ENCODE measurements around the gene P4HA1.

P4HA1 gene

DNA sequence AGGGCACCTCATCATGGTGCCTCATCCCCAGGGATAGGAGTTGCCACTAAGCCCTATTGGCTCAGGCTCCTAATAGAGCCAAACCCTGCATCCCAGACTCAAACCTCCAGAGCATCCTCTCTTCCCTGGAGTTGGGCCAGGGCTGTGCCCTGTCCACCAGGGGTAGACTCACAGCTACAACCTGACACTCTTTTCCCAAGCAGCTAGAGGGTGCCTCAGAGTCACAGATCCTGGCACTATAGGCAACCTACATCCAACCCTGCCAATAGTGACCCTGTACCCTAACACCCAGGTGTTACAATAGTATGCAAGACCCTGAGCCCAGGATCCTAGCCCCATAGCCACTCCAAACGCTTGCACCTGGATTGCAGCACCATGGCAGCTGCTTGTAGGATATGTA is 78.0 kb downstream of the P4HA1 start:
- H3K79me1 ChIP-seq (ENCODE audit: low read length): peaks cover 1% of the 10 kb centered on the region
- WGBS (ENCODE audit: extremely low coverage, insufficient coverage, insufficient read length): no CpG with 5 or more reads among the region's 1 CpG
- no peak for DNase-seq
- no peak overlapping the region for H2BK12ac ChIP-seq (ENCODE audit: low read length)
- peak overlapping the region; percentile 2 for H2BK5ac ChIP-seq (ENCODE audit: low read depth, low read length, poor library complexity)
- H4K8ac ChIP-seq (ENCODE audit: low read depth, low read length): no peak overlapping the region
- peaks cover 16% of the 10 kb centered on the region in 2 experiments for H3K4me1 ChIP-seq (ENCODE audit: control insufficient read depth in 1 of 2, insufficient read depth in 2 of 2, low read length in 2 of 2)
- no peaks in the 10 kb centered on the region for H3K9me3 ChIP-seq (ENCODE audit: insufficient read depth, low read depth, low read length)
- peak overlapping the region; percentile 45 for H3K27ac ChIP-seq (ENCODE audit: low read depth, low read length)
- peak overlapping the region; percentile 4 for H3K14ac ChIP-seq (ENCODE audit: low read length)
- H3K27me3 ChIP-seq (ENCODE audit: insufficient read depth, low read length): no peaks in the 10 kb centered on the region
- no peak overlapping the region for H3K4ac ChIP-seq (ENCODE audit: low read depth, low read length)
- H3K4me3 ChIP-seq (ENCODE audit: low read depth, low read length): no peak overlapping the region
- H3K18ac ChIP-seq (ENCODE audit: low read length): no peak overlapping the region
- no peak overlapping the region for H2AFZ ChIP-seq (ENCODE audit: insufficient read depth, low read length, poor library complexity)
- no peak overlapping the region for H3K23ac ChIP-seq (ENCODE audit: low read length)
- no peak overlapping the region for H3K4me2 ChIP-seq (ENCODE audit: low read length)
- H2BK120ac ChIP-seq (ENCODE audit: insufficient read depth, low read length, poor library complexity): no peak overlapping the region
- peaks cover 8 to 9% of the 10 kb centered on the region in 2 experiments for H3K36me3 ChIP-seq (ENCODE audit: control insufficient read depth in 1 of 2, insufficient read depth in 2 of 2, low read length in 2 of 2)
- no peak overlapping the region for H3K9ac ChIP-seq (ENCODE audit: low read length)
- H2AK5ac ChIP-seq (ENCODE audit: low read length): no peak overlapping the region
- H4K12ac ChIP-seq (ENCODE audit: low read depth, low read length): no peak overlapping the region
- H4K91ac ChIP-seq (ENCODE audit: low read depth, low read length): peak overlapping the region; percentile 15
- no peaks in the 10 kb centered on the region for H3K79me2 ChIP-seq (ENCODE audit: control insufficient read depth, insufficient read depth, low read length, poor library complexity)

- Histone ChIP-seq H3K4ac (ENCODE audit: low read depth, low read length) (no peak overlapping the region), H3K79me2 (ENCODE audit: control insufficient read depth, insufficient read depth, low read length, poor library complexity) (no peaks in the 10 kb centered on the region), H4K91ac (ENCODE audit: low read depth, low read length) (no peak overlapping the region), H4K8ac (ENCODE audit: low read depth, low read length) (no peak overlapping the region), H3K27me3 (ENCODE audit: insufficient read depth, low read length) (no peaks in the 10 kb centered on the region), H3K18ac (ENCODE audit: low read length) (no peak overlapping the region), H2AK5ac (ENCODE audit: low read length) (no peak overlapping the region), H3K4me3 (ENCODE audit: low read depth, low read length) (no peak overlapping the region), H3K79me1 (ENCODE audit: low read length) (peaks cover 1% of the 10 kb centered on the region), H4K12ac (ENCODE audit: low read depth, low read length) (no peak overlapping the region), H3K14ac (ENCODE audit: low read length) (no peak overlapping the region), H2AFZ (ENCODE audit: insufficient read depth, low read length, poor library complexity) (no peak overlapping the region), H3K9ac (ENCODE audit: low read length) (no peak overlapping the region), H3K23ac (ENCODE audit: low read length) (no peak overlapping the region), H2BK5ac (ENCODE audit: low read depth, low read length, poor library complexity) (no peak overlapping the region), H3K4me1 (ENCODE audit: control insufficient read depth in 1 of 2, insufficient read depth in 2 of 2, low read length in 2 of 2) (peaks cover 16% of the 10 kb centered on the region in 2 experiments), H3K9me3 (ENCODE audit: insufficient read depth, low read depth, low read length) (no peaks in the 10 kb centered on the region), H3K36me3 (ENCODE audit: control insufficient read depth in 1 of 2, insufficient read depth in 2 of 2, low read length in 2 of 2) (peaks cover 10 to 12% of the 10 kb centered on the region in 2 experiments), H2BK12ac (ENCODE audit: low read length) (no peak overlapping the region), H2BK120ac (ENCODE audit: insufficient read depth, low read length, poor library complexity) (no peak overlapping the region), H3K4me2 (ENCODE audit: low read length) (no peak overlapping the region), H3K27ac (ENCODE audit: low read depth, low read length) (peak overlapping the region; percentile 45)
- DNase-seq: peak; percentile 70 to 83
- no CpG with 5 or more reads among the region's 2 CpGs for WGBS (ENCODE audit: extremely low coverage, insufficient coverage, insufficient read length)
These were observed 78.6 kb downstream of the P4HA1 start for GRCh38 chr10:73017955-73018480.

DNA sequence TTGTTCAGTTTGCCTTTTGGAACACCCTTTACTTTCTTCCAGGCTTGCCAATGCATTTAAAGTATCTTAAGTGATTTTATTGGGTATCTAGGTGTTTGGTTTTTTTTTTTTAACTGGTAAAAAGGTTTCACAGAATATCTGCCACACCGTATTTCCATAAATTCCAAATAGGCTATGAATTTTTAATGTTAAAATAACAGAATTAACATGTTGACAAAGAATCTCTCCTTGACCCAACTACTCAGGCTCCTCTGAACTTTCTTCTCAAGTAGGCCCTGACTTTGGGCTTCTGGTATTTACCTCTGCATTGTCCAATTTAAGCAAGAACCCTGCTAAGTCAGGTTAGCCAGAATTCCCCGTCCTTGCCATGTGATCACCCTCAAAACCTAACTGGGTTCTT is 80.9 kb downstream of the P4HA1 start:
- no peak overlapping the region for H3K9ac ChIP-seq (ENCODE audit: low read length)
- H3K27ac ChIP-seq (ENCODE audit: low read depth, low read length): no peak overlapping the region
- no CpG with 5 or more reads among the region's 2 CpGs for WGBS (ENCODE audit: extremely low coverage, insufficient coverage, insufficient read length)
- no peak overlapping the region for H3K4ac ChIP-seq (ENCODE audit: low read depth, low read length)
- H3K4me1 ChIP-seq (ENCODE audit: control insufficient read depth in 1 of 2, insufficient read depth in 2 of 2, low read length in 2 of 2): peaks cover 13 to 16% of the 10 kb centered on the region in 2 experiments
- H3K14ac ChIP-seq (ENCODE audit: low read length): no peak overlapping the region
- H3K4me3 ChIP-seq (ENCODE audit: low read depth, low read length): no peak overlapping the region
- no peaks in the 10 kb centered on the region for H3K27me3 ChIP-seq (ENCODE audit: insufficient read depth, low read length)
- no peak overlapping the region for H2BK12ac ChIP-seq (ENCODE audit: low read length)
- peaks cover 8 to 10% of the 10 kb centered on the region in 2 experiments for H3K36me3 ChIP-seq (ENCODE audit: control insufficient read depth in 1 of 2, insufficient read depth in 2 of 2, low read length in 2 of 2)
- H2AFZ ChIP-seq (ENCODE audit: insufficient read depth, low read length, poor library complexity): no peak overlapping the region
- H2AK5ac ChIP-seq (ENCODE audit: low read length): no peak overlapping the region
- H3K9me3 ChIP-seq (ENCODE audit: insufficient read depth, low read depth, low read length): no peaks in the 10 kb centered on the region
- no peak overlapping the region for H2BK5ac ChIP-seq (ENCODE audit: low read depth, low read length, poor library complexity)
- H3K79me1 ChIP-seq (ENCODE audit: low read length): peaks cover 1% of the 10 kb centered on the region
- no peak overlapping the region for H4K8ac ChIP-seq (ENCODE audit: low read depth, low read length)
- no peaks in the 10 kb centered on the region for H3K79me2 ChIP-seq (ENCODE audit: control insufficient read depth, insufficient read depth, low read length, poor library complexity)
- H2BK120ac ChIP-seq (ENCODE audit: insufficient read depth, low read length, poor library complexity): no peak overlapping the region
- H3K18ac ChIP-seq (ENCODE audit: low read length): no peak overlapping the region
- H3K23ac ChIP-seq (ENCODE audit: low read length): no peak overlapping the region
- no peak overlapping the region for H3K4me2 ChIP-seq (ENCODE audit: low read length)
- no peak overlapping the region for H4K91ac ChIP-seq (ENCODE audit: low read depth, low read length)
- DNase-seq: peak in 1 of 2 donors; percentile 17
- no peak overlapping the region for H4K12ac ChIP-seq (ENCODE audit: low read depth, low read length)

- no peak overlapping the region for H2AFZ ChIP-seq (ENCODE audit: insufficient read depth, low read length, poor library complexity)
- H4K12ac ChIP-seq (ENCODE audit: low read depth, low read length): no peak overlapping the region
- no peaks in the 10 kb centered on the region for H3K4me1 ChIP-seq (ENCODE audit: control insufficient read depth in 1 of 2, insufficient read depth in 2 of 2, low read length in 2 of 2)
- no peak overlapping the region for H3K9ac ChIP-seq (ENCODE audit: low read length)
- no peak overlapping the region for H3K4me2 ChIP-seq (ENCODE audit: low read length)
- no peak overlapping the region for H3K23ac ChIP-seq (ENCODE audit: low read length)
- H3K79me1 ChIP-seq (ENCODE audit: low read length): no peaks in the 10 kb centered on the region
- no peak overlapping the region for H3K4me3 ChIP-seq (ENCODE audit: low read depth, low read length)
- peaks cover 4% of the 10 kb centered on the region in 2 experiments for H3K36me3 ChIP-seq (ENCODE audit: control insufficient read depth in 1 of 2, insufficient read depth in 2 of 2, low read length in 2 of 2)
- H2BK12ac ChIP-seq (ENCODE audit: low read length): no peak overlapping the region
- DNase-seq: no peak
- H4K8ac ChIP-seq (ENCODE audit: low read depth, low read length): no peak overlapping the region
- no peak overlapping the region for H3K27ac ChIP-seq (ENCODE audit: low read depth, low read length)
- H3K18ac ChIP-seq (ENCODE audit: low read length): no peak overlapping the region
- H2BK120ac ChIP-seq (ENCODE audit: insufficient read depth, low read length, poor library complexity): no peak overlapping the region
- no peak overlapping the region for H3K4ac ChIP-seq (ENCODE audit: low read depth, low read length)
- H3K79me2 ChIP-seq (ENCODE audit: control insufficient read depth, insufficient read depth, low read length, poor library complexity): no peaks in the 10 kb centered on the region
- H3K14ac ChIP-seq (ENCODE audit: low read length): no peak overlapping the region
- H3K9me3 ChIP-seq (ENCODE audit: insufficient read depth, low read depth, low read length): no peaks in the 10 kb centered on the region
- H4K91ac ChIP-seq (ENCODE audit: low read depth, low read length): no peak overlapping the region
- H2BK5ac ChIP-seq (ENCODE audit: low read depth, low read length, poor library complexity): no peak overlapping the region
- no peak overlapping the region for H2AK5ac ChIP-seq (ENCODE audit: low read length)
- no peaks in the 10 kb centered on the region for H3K27me3 ChIP-seq (ENCODE audit: insufficient read depth, low read length)
These were observed 92.8 kb downstream of the P4HA1 start for GRCh38 chr10:73003822-73004221.

Measured in trophoblast cell (in vitro differentiated cells and primary cell).